Gastroesophageal sphincter (tissue), 4 donors: Measurements from ENCODE around the gene EXOSC3. TPM values are rescaled to one million over a fixed set of nuclear protein-coding genes. Genes with fewer than 3 reads are reported as not detected.

Experiments
- ATAC-seq: fragments of 150-250 bp; one replicate; pipeline ENCODE4 v1.9.1; 2016; ENCODE audit warnings: mild to moderate bottlenecking, moderate library complexity
- H3K27ac ChIP-seq, 4 donors: fragments of 200-600 bp; sonication (generic) in 3 of 4; 1 replicate in 3 of 4; 2 replicates in 1 of 4; pipeline ENCODE4 v1.5.1; 2016 to 2019
- H3K27me3 ChIP-seq: fragments of 200-600 bp; sonication (generic); one replicate; pipeline ENCODE4 v1.5.1; 2019
- H3K36me3 ChIP-seq, 2 donors: fragments of 200-600 bp; sonication (generic); one replicate each; pipeline ENCODE4 v1.5.1; 2019; ENCODE audit warnings: control low read depth in 1 of 2
- H3K4me1 ChIP-seq, 3 donors: fragments of 200-600 bp; sonication (generic); 1 replicate in 2 of 3; 2 replicates in 1 of 3; pipeline ENCODE4 v1.5.1; 2016 to 2019; ENCODE audit warnings: control low read depth in 2 of 3
- H3K4me3 ChIP-seq, 2 donors: fragments of 200-600 bp; sonication (generic); one replicate each; pipeline ENCODE4 v1.5.1; 2019; ENCODE audit warnings: mild to moderate bottlenecking in 1 of 2, moderate library complexity in 1 of 2
- H3K9me3 ChIP-seq, 3 donors: fragments of 200-600 bp; sonication (generic); one replicate each; pipeline ENCODE4 v1.5.1; 2017 to 2019; ENCODE audit warnings: control low read depth in 2 of 3
- CTCF ChIP-seq, 4 experiments: fragments of 200-600 bp in 2 of 4; fragments of 450-650 bp in 2 of 4; sonication (generic) in 1 of 4; IDR thresholded peaks; one replicate each; pipeline ENCODE4 v1.5.1; 2017 to 2019; ENCODE audit warnings: antibody characterized with exemption in 4 of 4, mild to moderate bottlenecking in 2 of 4, moderate library complexity in 2 of 4
- EP300 ChIP-seq: sonication (generic); formaldehyde crosslinking; IDR thresholded peaks from one replicate; pipeline ENCODE4 v1.6.1; 2017; ENCODE audit warnings: antibody characterized with exemption, mild to moderate bottlenecking
- POLR2A ChIP-seq, 2 donors: fragments of 450-650 bp; IDR thresholded peaks; one replicate each; pipeline ENCODE4 v1.6.1; 2017; ENCODE audit warnings: antibody characterized with exemption in 2 of 2, mild to moderate bottlenecking in 2 of 2, moderate library complexity in 1 of 2
- POLR2AphosphoS5 ChIP-seq: sonication (generic); formaldehyde crosslinking; IDR thresholded peaks from one replicate; pipeline ENCODE4 v1.6.1; 2017; ENCODE audit warnings: antibody characterized with exemption
- WGBS, 2 donors: methylation state at CpG; one replicate each; pipeline ENCODE4 v1.1.5; 2018; ENCODE audit warnings: low coverage in 1 of 2; 5-methylcytosine and 5-hydroxymethylcytosine counted together
- total RNA-seq, 4 donors: library from RNA; depleted of rRNA; stranded (reverse); fragments of >200 nt; gene quantifications; one replicate each; pipeline ENCODE4 v1.1.0, GENCODE V29; 2016

Gene EXOSC3
- total RNA-seq, 4 donors from 2014 or later = 31.0 to 73.3 (median 49.5) TPM

- Histone ChIP-seq H3K4me3 (no peak overlapping the region), H3K9me3 (no peaks in the 10 kb centered on the region), H3K27ac (no peak overlapping the region), H3K36me3 (peaks cover 0 to 26% of the 10 kb centered on the region in 2 donors), H3K4me1 (no peaks in the 10 kb centered on the region), H3K27me3 (no peaks in the 10 kb centered on the region)
- no peak for ATAC-seq
- WGBS, 2 donors = 43 to 80% methylated on average over 1 to 3 of the region's 3 CpGs
- TF ChIP-seq EP300 (no peak), POLR2A (IDR thresholded peaks at IDR 0.05) (no peak), CTCF (IDR thresholded peaks at IDR 0.05) (no peak), POLR2AphosphoS5 (no peak)
Observed at GRCh38 chr9:37761511-37761910, 23.4 kb downstream of the EXOSC3 start.

- 88 to 89% methylated on average over 4 to 6 of the region's 7 CpGs for WGBS, 2 donors
- TF ChIP-seq POLR2AphosphoS5 = no peak
- no peak for TF ChIP-seq CTCF (IDR thresholded peaks at IDR 0.05)
- no peak for TF ChIP-seq EP300
- TF ChIP-seq POLR2A (IDR thresholded peaks at IDR 0.05) = no peak
- Histone ChIP-seq H3K27me3 (no peaks in the 10 kb centered on the region), H3K9me3 (no peaks in the 10 kb centered on the region), H3K27ac (no peak overlapping the region), H3K4me3 (no peak overlapping the region), H3K4me1 (no peaks in the 10 kb centered on the region), H3K36me3 (peaks cover 0 to 26% of the 10 kb centered on the region in 2 donors)
- no peak for ATAC-seq
Observed at GRCh38 chr9:37760416-37761161, 24.3 kb downstream of the EXOSC3 start.

GRCh38 chr9:37758747-37759146, 26.1 kb downstream of the EXOSC3 start:
- no peak for ATAC-seq
- Histone ChIP-seq H3K27me3 (no peaks in the 10 kb centered on the region), H3K4me3 (no peak overlapping the region), H3K4me1 (peaks cover 0 to 15% (median 0%) of the 10 kb centered on the region in 3 donors), H3K36me3 (peaks cover 0 to 14% of the 10 kb centered on the region in 2 donors), H3K27ac (no peak overlapping the region), H3K9me3 (no peaks in the 10 kb centered on the region)
- TF ChIP-seq POLR2A (IDR thresholded peaks at IDR 0.05) (no peak), EP300 (no peak), CTCF (IDR thresholded peaks at IDR 0.05) (no peak), POLR2AphosphoS5 (no peak)
- 59 to 81% methylated on average over 2 to 3 of the region's 3 CpGs for WGBS, 2 donors

GRCh38 chr9:37753489-37754190, 31.2 kb downstream of the EXOSC3 start, which contains the start of gene TRMT10B:
TRMT10B (plus strand) TSS chr9:37753805; CDS start chr9:37761932, 8,127 bp downstream.
- H3K27ac ChIP-seq = peak within 1 kb of the TSS; percentile 56 to 85 (median 84)
- no peaks in the 10 kb centered on the region for H3K27me3 ChIP-seq
- WGBS, 2 donors = 0% methylated on average over 2 to 14 of the region's 40 CpGs
- H3K4me1 ChIP-seq = peaks cover 0 to 21% (median 0%) of the 10 kb centered on the region in 3 donors
- no peaks in the 10 kb centered on the region for H3K9me3 ChIP-seq
- peak; percentile 92 for ATAC-seq
- peak in 1 of 2 donors; percentile 31 for TF ChIP-seq POLR2A (IDR thresholded peaks at IDR 0.05)
- peak in 2 of 4 experiments; percentile 10 to 27 for TF ChIP-seq CTCF (IDR thresholded peaks at IDR 0.05)
- no peak for TF ChIP-seq EP300
- TF ChIP-seq POLR2AphosphoS5 = no peak
- H3K36me3 ChIP-seq = no peaks in the 10 kb centered on the region
- peak within 1 kb of the TSS; percentile 72 to 96 for H3K4me3 ChIP-seq
